Testis (tissue), 2 donors: ENCODE data around the gene MALAT1.

Source experiments
- POLR2A ChIP-seq: fragments of 450-650 bp; IDR thresholded peaks from one replicate; pipeline ENCODE4 v1.6.1; 2017; ENCODE audit warnings: antibody characterized with exemption, mild to moderate bottlenecking, moderate library complexity
- TF ChIP-seq, protein P1 (sequence below), 3 experiments: fragments of 450-650 bp in 2 of 3; fragments of 200-600 bp in 1 of 3; sonication (generic) in 1 of 3; IDR thresholded peaks; one replicate each; pipeline ENCODE4 v1.5.1; 2016 to 2019; ENCODE audit warnings: antibody characterized with exemption in 3 of 3, mild to moderate bottlenecking in 2 of 3, moderate library complexity in 1 of 3

DNA sequence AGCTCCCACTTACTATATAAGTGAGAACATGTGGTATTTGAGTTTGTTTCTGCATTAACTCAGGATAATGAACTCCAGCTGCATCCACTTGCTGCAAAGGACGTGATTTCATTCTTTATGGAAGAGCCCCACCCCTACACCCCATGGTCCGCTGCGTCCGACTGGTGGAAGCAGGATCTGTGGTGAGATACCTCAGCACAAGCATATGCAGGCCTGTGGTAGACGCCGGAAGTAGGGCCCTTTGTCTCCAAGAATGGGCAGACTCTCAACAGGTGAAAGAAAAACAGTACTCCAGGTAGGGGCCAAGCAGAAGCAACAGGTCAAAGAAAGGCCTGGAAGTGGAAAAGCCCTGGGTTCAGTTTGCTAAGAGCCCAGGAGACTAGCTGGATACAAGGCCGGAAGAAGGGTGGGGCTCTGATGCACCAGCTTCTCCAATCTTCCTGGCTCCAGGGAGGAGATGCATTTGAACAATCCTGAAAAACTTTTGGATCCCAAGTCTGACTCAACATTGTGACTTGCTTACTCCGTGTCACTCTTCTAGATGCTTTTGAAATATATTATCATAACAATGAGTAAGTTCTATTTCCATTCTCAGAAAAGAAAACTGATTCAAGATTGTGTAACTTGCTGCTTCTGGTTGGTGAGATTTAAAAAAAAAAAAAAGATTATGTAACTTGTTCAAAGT, 45.9 kb upstream of the MALAT1 start:
- TF ChIP-seq, protein P1, sequence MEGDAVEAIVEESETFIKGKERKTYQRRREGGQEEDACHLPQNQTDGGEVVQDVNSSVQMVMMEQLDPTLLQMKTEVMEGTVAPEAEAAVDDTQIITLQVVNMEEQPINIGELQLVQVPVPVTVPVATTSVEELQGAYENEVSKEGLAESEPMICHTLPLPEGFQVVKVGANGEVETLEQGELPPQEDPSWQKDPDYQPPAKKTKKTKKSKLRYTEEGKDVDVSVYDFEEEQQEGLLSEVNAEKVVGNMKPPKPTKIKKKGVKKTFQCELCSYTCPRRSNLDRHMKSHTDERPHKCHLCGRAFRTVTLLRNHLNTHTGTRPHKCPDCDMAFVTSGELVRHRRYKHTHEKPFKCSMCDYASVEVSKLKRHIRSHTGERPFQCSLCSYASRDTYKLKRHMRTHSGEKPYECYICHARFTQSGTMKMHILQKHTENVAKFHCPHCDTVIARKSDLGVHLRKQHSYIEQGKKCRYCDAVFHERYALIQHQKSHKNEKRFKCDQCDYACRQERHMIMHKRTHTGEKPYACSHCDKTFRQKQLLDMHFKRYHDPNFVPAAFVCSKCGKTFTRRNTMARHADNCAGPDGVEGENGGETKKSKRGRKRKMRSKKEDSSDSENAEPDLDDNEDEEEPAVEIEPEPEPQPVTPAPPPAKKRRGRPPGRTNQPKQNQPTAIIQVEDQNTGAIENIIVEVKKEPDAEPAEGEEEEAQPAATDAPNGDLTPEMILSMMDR (IDR thresholded peaks at IDR 0.05), result no peak
- TF ChIP-seq POLR2A, result no peak
